ENCODE results near the gene COL20A1.

Gene COL20A1

DNA sequence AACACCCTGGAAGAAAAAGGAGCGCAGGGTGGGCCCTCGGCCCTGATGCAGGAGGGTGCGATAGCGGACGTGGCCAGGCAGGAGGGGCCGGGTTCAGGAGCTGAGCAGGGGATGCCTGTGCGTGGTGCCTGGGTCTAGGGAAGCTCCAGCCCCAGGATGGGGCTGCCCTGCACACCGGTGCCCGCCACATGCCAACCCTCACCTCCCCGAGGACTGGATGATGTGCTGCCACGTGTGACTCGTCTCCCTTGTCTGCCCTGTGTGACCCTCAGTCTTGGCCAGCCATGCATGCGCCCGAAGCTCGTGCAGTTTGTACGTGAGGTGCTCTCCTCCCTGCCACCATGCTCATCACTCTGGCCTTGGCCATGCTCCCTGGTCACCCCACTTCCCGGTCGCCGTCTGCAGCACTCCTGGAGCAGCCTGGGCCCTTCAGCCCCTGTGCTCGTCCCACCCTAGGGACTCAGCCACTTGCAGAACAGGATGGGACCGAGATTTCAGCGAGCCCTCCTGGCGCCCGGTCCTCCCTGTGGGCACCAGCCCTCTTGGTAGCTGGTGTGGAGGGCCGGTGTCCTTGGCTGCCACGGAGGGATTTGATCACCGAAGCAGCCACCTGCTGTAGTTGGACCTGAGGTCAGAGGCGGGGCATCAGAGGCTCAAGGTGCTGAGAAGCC, 4.3 kb upstream of the COL20A1 start:
- H3K27me3 ChIP-seq (replicated peaks; ENCODE audit: control insufficient read depth, insufficient read depth, low read length) = no peaks in the 10 kb centered on the region
- no peak for DNase-seq (ENCODE audit: extremely low read depth, insufficient read length)
- TF ChIP-seq, protein P1, sequence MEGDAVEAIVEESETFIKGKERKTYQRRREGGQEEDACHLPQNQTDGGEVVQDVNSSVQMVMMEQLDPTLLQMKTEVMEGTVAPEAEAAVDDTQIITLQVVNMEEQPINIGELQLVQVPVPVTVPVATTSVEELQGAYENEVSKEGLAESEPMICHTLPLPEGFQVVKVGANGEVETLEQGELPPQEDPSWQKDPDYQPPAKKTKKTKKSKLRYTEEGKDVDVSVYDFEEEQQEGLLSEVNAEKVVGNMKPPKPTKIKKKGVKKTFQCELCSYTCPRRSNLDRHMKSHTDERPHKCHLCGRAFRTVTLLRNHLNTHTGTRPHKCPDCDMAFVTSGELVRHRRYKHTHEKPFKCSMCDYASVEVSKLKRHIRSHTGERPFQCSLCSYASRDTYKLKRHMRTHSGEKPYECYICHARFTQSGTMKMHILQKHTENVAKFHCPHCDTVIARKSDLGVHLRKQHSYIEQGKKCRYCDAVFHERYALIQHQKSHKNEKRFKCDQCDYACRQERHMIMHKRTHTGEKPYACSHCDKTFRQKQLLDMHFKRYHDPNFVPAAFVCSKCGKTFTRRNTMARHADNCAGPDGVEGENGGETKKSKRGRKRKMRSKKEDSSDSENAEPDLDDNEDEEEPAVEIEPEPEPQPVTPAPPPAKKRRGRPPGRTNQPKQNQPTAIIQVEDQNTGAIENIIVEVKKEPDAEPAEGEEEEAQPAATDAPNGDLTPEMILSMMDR (IDR thresholded peaks at IDR 0.05; ENCODE audit: insufficient read depth, low read length, poor library complexity, severe bottlenecking) = no peak
- H3K4me3 ChIP-seq (replicated peaks; ENCODE audit: low read depth, low read length) = no peak overlapping the region
- peaks cover 15% of the 10 kb centered on the region for H3K36me3 ChIP-seq (ENCODE audit: control insufficient read depth, insufficient read depth, low read length)

DNA sequence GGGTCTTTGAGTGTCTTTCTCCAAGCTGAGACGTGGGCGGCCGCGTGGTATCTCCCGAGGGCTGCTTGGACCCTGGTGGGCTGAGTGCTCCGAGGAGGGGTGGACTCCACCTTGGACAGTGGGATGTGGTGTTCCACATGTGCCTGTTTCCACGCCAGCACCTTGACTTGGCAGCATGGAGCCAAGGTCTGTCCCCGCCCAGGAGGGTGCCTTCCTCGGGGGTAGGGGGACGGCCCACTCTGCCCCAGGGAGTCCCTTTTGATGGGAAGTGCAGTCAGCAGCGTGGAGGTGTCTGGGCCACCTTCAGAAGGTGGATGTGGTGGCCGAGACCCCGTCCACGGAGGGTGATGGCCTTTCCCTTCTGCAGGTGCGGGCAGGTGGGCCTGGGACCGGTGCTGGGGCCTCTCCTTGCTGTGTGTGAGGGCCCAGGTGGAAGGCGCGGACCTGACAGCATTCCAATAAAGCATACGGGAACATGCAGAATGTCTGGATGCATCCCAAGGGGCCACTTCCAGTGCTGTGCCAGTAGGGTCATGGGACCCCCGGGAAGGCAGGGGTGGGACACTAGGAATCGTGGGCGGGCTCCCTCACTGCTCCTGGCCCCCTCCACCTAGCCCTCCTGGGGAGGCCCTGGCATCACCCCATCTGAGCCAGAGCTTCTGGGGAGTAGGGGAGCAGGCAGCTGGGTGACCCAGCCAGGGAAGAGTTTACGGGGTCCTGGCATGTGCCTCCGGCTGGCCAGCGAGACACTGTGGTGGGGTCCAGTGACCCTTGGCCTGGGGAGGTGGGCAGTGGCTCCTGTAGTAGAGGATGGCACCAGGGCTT, 3.5 kb upstream of the COL20A1 start:
- H3K36me3 ChIP-seq (ENCODE audit: control insufficient read depth, insufficient read depth, low read length) = peaks cover 13% of the 10 kb centered on the region
- H3K4me3 ChIP-seq (replicated peaks; ENCODE audit: low read depth, low read length) = no peak overlapping the region
- no peaks in the 10 kb centered on the region for H3K27me3 ChIP-seq (replicated peaks; ENCODE audit: control insufficient read depth, insufficient read depth, low read length)
- DNase-seq (ENCODE audit: extremely low read depth, insufficient read length) = no peak
- TF ChIP-seq, protein P1 (IDR thresholded peaks at IDR 0.05; ENCODE audit: insufficient read depth, low read length, poor library complexity, severe bottlenecking) = no peak

DNA sequence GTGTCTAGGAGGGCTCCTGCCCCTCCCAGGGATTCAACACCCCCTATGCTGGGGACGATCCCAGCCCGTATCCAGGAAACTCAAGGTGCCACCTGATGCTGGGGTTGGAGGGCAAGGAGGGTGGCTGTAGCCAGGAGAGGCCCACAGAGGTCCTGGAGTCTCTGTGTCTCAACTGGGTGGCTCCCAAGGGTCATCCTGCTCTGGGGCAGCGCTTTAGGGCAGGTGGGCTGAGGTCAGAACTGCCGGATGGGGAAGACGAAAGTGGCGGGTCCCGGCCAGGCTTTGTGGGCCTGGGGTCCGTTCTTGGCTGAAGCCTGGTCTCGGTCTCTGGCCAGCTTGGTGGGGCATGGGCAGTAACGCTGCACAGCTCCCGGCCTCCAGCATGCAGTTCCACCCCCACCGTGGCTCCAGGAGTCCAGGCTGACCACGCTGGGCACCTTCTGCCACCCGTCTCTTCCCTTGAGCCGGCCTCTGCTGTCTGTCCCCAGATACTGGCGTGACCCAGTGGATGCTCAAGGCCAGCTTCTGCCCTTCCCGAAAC, 2.8 kb upstream of the COL20A1 start:
- H3K27me3 ChIP-seq (replicated peaks; ENCODE audit: control insufficient read depth, insufficient read depth, low read length) = no peaks in the 10 kb centered on the region
- no peak for DNase-seq (ENCODE audit: extremely low read depth, insufficient read length)
- H3K36me3 ChIP-seq (ENCODE audit: control insufficient read depth, insufficient read depth, low read length) = peaks cover 10% of the 10 kb centered on the region
- TF ChIP-seq, protein P1 (IDR thresholded peaks at IDR 0.05; ENCODE audit: insufficient read depth, low read length, poor library complexity, severe bottlenecking) = no peak
- H3K4me3 ChIP-seq (replicated peaks; ENCODE audit: low read depth, low read length) = no peak overlapping the region

DNA sequence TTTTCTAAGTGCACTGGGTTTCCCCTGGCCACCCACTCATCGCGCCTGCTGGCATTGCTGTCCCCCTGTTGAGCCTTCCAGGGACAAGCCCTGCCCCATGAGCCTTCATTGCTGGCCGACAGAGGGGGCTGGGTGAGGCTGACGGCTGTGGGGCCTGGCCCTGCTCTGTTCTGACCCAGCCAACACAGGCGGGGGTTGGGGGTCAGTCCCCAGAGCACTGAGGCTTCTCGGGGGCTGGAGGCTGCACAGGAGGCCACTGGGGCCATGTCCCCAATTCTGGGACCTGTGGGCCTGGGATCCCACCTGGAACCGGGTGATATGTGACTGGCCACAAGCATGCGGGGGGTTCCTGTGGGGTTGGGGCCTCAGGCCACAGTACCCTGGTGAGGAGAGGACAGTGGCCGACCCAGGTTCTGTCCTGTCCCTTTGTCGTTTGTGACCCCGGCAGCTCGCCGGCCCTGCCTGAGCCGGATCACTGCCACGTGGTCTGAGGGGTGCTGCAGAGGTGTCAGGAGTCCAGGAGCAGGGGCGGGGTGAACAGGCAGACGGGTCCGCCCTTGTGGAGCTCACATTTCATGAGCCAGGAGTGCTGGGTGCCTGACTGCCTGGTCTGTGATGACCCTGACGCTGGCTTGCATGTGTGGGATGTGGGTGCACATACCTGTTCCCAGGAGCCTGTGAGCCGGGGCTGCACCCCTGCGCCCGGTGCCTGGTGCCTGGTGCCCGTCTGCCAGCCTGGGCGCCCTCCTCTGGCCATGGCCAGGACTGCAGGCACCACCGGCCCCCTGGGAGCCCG, 2.1 kb upstream of the COL20A1 start:
- peaks cover 9% of the 10 kb centered on the region for H3K36me3 ChIP-seq (ENCODE audit: control insufficient read depth, insufficient read depth, low read length)
- DNase-seq (ENCODE audit: extremely low read depth, insufficient read length) = peak; percentile 61
- no peaks in the 10 kb centered on the region for H3K27me3 ChIP-seq (replicated peaks; ENCODE audit: control insufficient read depth, insufficient read depth, low read length)
- no peak overlapping the region for H3K4me3 ChIP-seq (replicated peaks; ENCODE audit: low read depth, low read length)
- TF ChIP-seq, protein P1 (IDR thresholded peaks at IDR 0.05; ENCODE audit: insufficient read depth, low read length, poor library complexity, severe bottlenecking) = peak; percentile 85

DNA sequence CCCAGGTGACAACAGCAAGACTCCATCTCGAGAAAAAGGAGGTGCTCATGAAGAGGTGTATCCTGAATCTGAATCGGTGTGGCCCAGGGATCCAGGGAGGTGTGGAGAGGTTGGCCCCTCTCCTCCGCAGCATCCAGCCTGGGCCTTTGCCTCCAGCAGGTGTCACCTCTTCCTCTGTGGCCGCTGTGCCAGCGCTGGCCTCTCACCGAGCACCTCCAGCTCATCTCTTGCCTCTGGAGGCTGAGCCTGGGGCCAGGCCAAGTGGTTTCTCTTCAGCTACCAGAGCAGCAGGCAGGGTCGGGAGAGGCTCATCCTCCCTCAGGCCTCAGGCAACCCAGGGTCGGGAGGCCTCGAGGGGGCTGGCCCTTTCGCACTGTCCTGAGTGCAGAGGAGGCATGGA, 1.2 kb upstream of the COL20A1 start:
- no peak for DNase-seq (ENCODE audit: extremely low read depth, insufficient read length)
- Histone ChIP-seq H3K36me3 (ENCODE audit: control insufficient read depth, insufficient read depth, low read length) (peaks cover 8% of the 10 kb centered on the region), H3K4me3 (replicated peaks; ENCODE audit: low read depth, low read length) (no peak overlapping the region), H3K27me3 (replicated peaks; ENCODE audit: control insufficient read depth, insufficient read depth, low read length) (no peaks in the 10 kb centered on the region)
- TF ChIP-seq, protein P1 (IDR thresholded peaks at IDR 0.05; ENCODE audit: insufficient read depth, low read length, poor library complexity, severe bottlenecking) = no peak
